HK-2 (cell line): Measurements from ENCODE around the gene THUMPD2.
"Not testable (repeated sequence)": the region's sequence is repeated elsewhere in the genome, so short reads cannot be mapped to it uniquely, and the experiment has no call there.

Source experiments
- DNase-seq: peaks from one replicate; pipeline ENCODE4 v3.0.0-alpha.2; 2018; ENCODE audit not compliant: unreplicated experiment

The THUMPD2 gene

GRCh38 chr2:39757156-39757555, 21.9 kb downstream of the THUMPD2 start:
- DNase-seq: no peak

- no peak for DNase-seq
These were observed 23.6 kb downstream of the THUMPD2 start for GRCh38 chr2:39755466-39755865.

- DNase-seq: no peak
These were observed 35.7 kb downstream of the THUMPD2 start for GRCh38 chr2:39743269-39743776.

GRCh38 chr2:39741871-39742270, 37.2 kb downstream of the THUMPD2 start:
- DNase-seq: no peak

- DNase-seq: no peak
These were observed 39.7 kb downstream of the THUMPD2 start for GRCh38 chr2:39739386-39739785.

- DNase-seq: no peak
These were observed 40.1 kb downstream of the THUMPD2 start for GRCh38 chr2:39738936-39739335.

- DNase-seq: peak; percentile 35
These were observed 41.4 kb downstream of the THUMPD2 start for GRCh38 chr2:39737661-39738060.

GRCh38 chr2:39736640-39737039, 42.4 kb downstream of the THUMPD2 start:
- no peak for DNase-seq

GRCh38 chr2:39735648-39736047, 43.4 kb downstream of the THUMPD2 start:
- DNase-seq: no peak

GRCh38 chr2:39734445-39734844, 44.6 kb downstream of the THUMPD2 start:
- no peak for DNase-seq

GRCh38 chr2:39733070-39733674, 45.9 kb downstream of the THUMPD2 start:
- DNase-seq: no peak

- no peak for DNase-seq
These were observed 46.6 kb downstream of the THUMPD2 start for GRCh38 chr2:39732482-39732881.

GRCh38 chr2:39731546-39731945, 47.5 kb downstream of the THUMPD2 start:
- no peak for DNase-seq

- no peak for DNase-seq
These were observed 48.3 kb downstream of the THUMPD2 start for GRCh38 chr2:39730685-39731302.

GRCh38 chr2:39730276-39730675, 48.8 kb downstream of the THUMPD2 start:
- no peak for DNase-seq

- peak; percentile 28 for DNase-seq
These were observed 50.1 kb downstream of the THUMPD2 start for GRCh38 chr2:39728941-39729351.

- not testable (repeated sequence) for DNase-seq
These were observed 51.0 kb downstream of the THUMPD2 start for GRCh38 chr2:39728085-39728484.

GRCh38 chr2:39725401-39725800, 53.7 kb downstream of the THUMPD2 start:
- no peak for DNase-seq

GRCh38 chr2:39724828-39725144, 54.3 kb downstream of the THUMPD2 start:
- DNase-seq: no peak

GRCh38 chr2:39723946-39724827, 54.9 kb downstream of the THUMPD2 start:
- DNase-seq: no peak

GRCh38 chr2:39723497-39723896, 55.6 kb downstream of the THUMPD2 start:
- no peak for DNase-seq

- DNase-seq: no peak
These were observed 58.1 kb downstream of the THUMPD2 start for GRCh38 chr2:39720970-39721369.

GRCh38 chr2:39719317-39719716, 59.7 kb downstream of the THUMPD2 start:
- DNase-seq: no peak
